ENCODE data around the gene CABLES2. TPM values are rescaled to one million over a fixed set of nuclear protein-coding genes. Genes with fewer than 3 reads are reported as not detected.
A peak's percentile ranks its signal among the peaks of the same experiment; 100 is the strongest.

Gene CABLES2
- polyA plus RNA-seq, 2 donors, result 1.6 to 2.4 TPM

- no peaks in the 10 kb centered on the region for H3K9me3 ChIP-seq (ENCODE audit: control insufficient read depth in 2 of 2, insufficient read depth in 1 of 2, low read depth in 1 of 2, low read length in 1 of 2)
- peaks cover 0 to 5% of the 10 kb centered on the region in 2 donors for H3K36me3 ChIP-seq (ENCODE audit: control insufficient read depth in 2 of 2, insufficient read depth in 2 of 2, low read length in 1 of 2)
- peak overlapping the region; percentile 50 to 83 for H3K4me3 ChIP-seq (ENCODE audit: low read depth in 1 of 2, low read length in 2 of 2)
- H3K27me3 ChIP-seq (ENCODE audit: control insufficient read depth in 1 of 2, insufficient read depth in 2 of 2, low read length in 2 of 2), result no peaks in the 10 kb centered on the region
- 0 to 1% methylated on average over 16 to 42 of the region's 42 CpGs for WGBS, 2 donors
- peak overlapping the region in 1 of 2 donors; percentile 47 for H3K27ac ChIP-seq (ENCODE audit: low read depth in 2 of 2, low read length in 1 of 2)
- peaks cover 10 to 31% of the 10 kb centered on the region in 2 donors for H3K4me1 ChIP-seq (ENCODE audit: control insufficient read depth in 2 of 2, insufficient read depth in 2 of 2, low read length in 1 of 2)
Measured at GRCh38 chr20:62406635-62407176, 379 bp downstream of the CABLES2 start.

GRCh38 chr20:62405981-62406513, 1.0 kb downstream of the CABLES2 start:
- Histone ChIP-seq H3K4me1 (ENCODE audit: control insufficient read depth in 2 of 2, insufficient read depth in 2 of 2, low read length in 1 of 2) (peaks cover 10 to 31% of the 10 kb centered on the region in 2 donors), H3K4me3 (ENCODE audit: low read depth in 1 of 2, low read length in 2 of 2) (peak overlapping the region in 1 of 2 donors; percentile 83), H3K36me3 (ENCODE audit: control insufficient read depth in 2 of 2, insufficient read depth in 2 of 2, low read length in 1 of 2) (peaks cover 0 to 7% of the 10 kb centered on the region in 2 donors), H3K27me3 (ENCODE audit: control insufficient read depth in 1 of 2, insufficient read depth in 2 of 2, low read length in 2 of 2) (no peaks in the 10 kb centered on the region), H3K27ac (ENCODE audit: low read depth in 2 of 2, low read length in 1 of 2) (no peak overlapping the region), H3K9me3 (ENCODE audit: control insufficient read depth in 2 of 2, insufficient read depth in 1 of 2, low read depth in 1 of 2, low read length in 1 of 2) (no peaks in the 10 kb centered on the region)
- WGBS, 2 donors, result 50 to 56% methylated on average over 10 of the region's 10 CpGs

GRCh38 chr20:62405108-62405980, 1.7 kb downstream of the CABLES2 start:
- H3K27me3 ChIP-seq (ENCODE audit: control insufficient read depth in 1 of 2, insufficient read depth in 2 of 2, low read length in 2 of 2), result no peaks in the 10 kb centered on the region
- H3K36me3 ChIP-seq (ENCODE audit: control insufficient read depth in 2 of 2, insufficient read depth in 2 of 2, low read length in 1 of 2), result peaks cover 0 to 7% of the 10 kb centered on the region in 2 donors
- no peak overlapping the region for H3K27ac ChIP-seq (ENCODE audit: low read depth in 2 of 2, low read length in 1 of 2)
- no peaks in the 10 kb centered on the region for H3K9me3 ChIP-seq (ENCODE audit: control insufficient read depth in 2 of 2, insufficient read depth in 1 of 2, low read depth in 1 of 2, low read length in 1 of 2)
- peaks cover 8 to 30% of the 10 kb centered on the region in 2 donors for H3K4me1 ChIP-seq (ENCODE audit: control insufficient read depth in 2 of 2, insufficient read depth in 2 of 2, low read length in 1 of 2)
- 72 to 74% methylated on average over 23 of the region's 23 CpGs for WGBS, 2 donors
- no peak overlapping the region for H3K4me3 ChIP-seq (ENCODE audit: low read depth in 1 of 2, low read length in 2 of 2)

- Histone ChIP-seq H3K4me3 (ENCODE audit: low read depth in 1 of 2, low read length in 2 of 2) (no peak overlapping the region), H3K4me1 (ENCODE audit: control insufficient read depth in 2 of 2, insufficient read depth in 2 of 2, low read length in 1 of 2) (peaks cover 5 to 25% of the 10 kb centered on the region in 2 donors), H3K9me3 (ENCODE audit: control insufficient read depth in 2 of 2, insufficient read depth in 1 of 2, low read depth in 1 of 2, low read length in 1 of 2) (no peaks in the 10 kb centered on the region), H3K27ac (ENCODE audit: low read depth in 2 of 2, low read length in 1 of 2) (no peak overlapping the region), H3K27me3 (ENCODE audit: control insufficient read depth in 1 of 2, insufficient read depth in 2 of 2, low read length in 2 of 2) (no peaks in the 10 kb centered on the region), H3K36me3 (ENCODE audit: control insufficient read depth in 2 of 2, insufficient read depth in 2 of 2, low read length in 1 of 2) (peaks cover 0 to 7% of the 10 kb centered on the region in 2 donors)
- WGBS, 2 donors, result 92 to 95% methylated on average over 11 to 12 of the region's 12 CpGs
Measured at GRCh38 chr20:62404761-62405107, 2.4 kb downstream of the CABLES2 start.

GRCh38 chr20:62404112-62404665, 2.9 kb downstream of the CABLES2 start:
- no peak overlapping the region for H3K4me3 ChIP-seq (ENCODE audit: low read depth in 1 of 2, low read length in 2 of 2)
- H3K9me3 ChIP-seq (ENCODE audit: control insufficient read depth in 2 of 2, insufficient read depth in 1 of 2, low read depth in 1 of 2, low read length in 1 of 2), result no peaks in the 10 kb centered on the region
- no peak overlapping the region for H3K27ac ChIP-seq (ENCODE audit: low read depth in 2 of 2, low read length in 1 of 2)
- peaks cover 5 to 25% of the 10 kb centered on the region in 2 donors for H3K4me1 ChIP-seq (ENCODE audit: control insufficient read depth in 2 of 2, insufficient read depth in 2 of 2, low read length in 1 of 2)
- peaks cover 0 to 7% of the 10 kb centered on the region in 2 donors for H3K36me3 ChIP-seq (ENCODE audit: control insufficient read depth in 2 of 2, insufficient read depth in 2 of 2, low read length in 1 of 2)
- WGBS, 2 donors, result 91% methylated on average over 9 of the region's 9 CpGs
- H3K27me3 ChIP-seq (ENCODE audit: control insufficient read depth in 1 of 2, insufficient read depth in 2 of 2, low read length in 2 of 2), result no peaks in the 10 kb centered on the region

GRCh38 chr20:62403331-62403730, 3.8 kb downstream of the CABLES2 start:
- no peak overlapping the region for H3K27ac ChIP-seq (ENCODE audit: low read depth in 2 of 2, low read length in 1 of 2)
- H3K36me3 ChIP-seq (ENCODE audit: control insufficient read depth in 2 of 2, insufficient read depth in 2 of 2, low read length in 1 of 2), result peaks cover 0 to 7% of the 10 kb centered on the region in 2 donors
- H3K9me3 ChIP-seq (ENCODE audit: control insufficient read depth in 2 of 2, insufficient read depth in 1 of 2, low read depth in 1 of 2, low read length in 1 of 2), result no peaks in the 10 kb centered on the region
- no peaks in the 10 kb centered on the region for H3K27me3 ChIP-seq (ENCODE audit: control insufficient read depth in 1 of 2, insufficient read depth in 2 of 2, low read length in 2 of 2)
- 80 to 82% methylated on average over 13 of the region's 13 CpGs for WGBS, 2 donors
- no peak overlapping the region for H3K4me3 ChIP-seq (ENCODE audit: low read depth in 1 of 2, low read length in 2 of 2)
- peaks cover 5 to 25% of the 10 kb centered on the region in 2 donors for H3K4me1 ChIP-seq (ENCODE audit: control insufficient read depth in 2 of 2, insufficient read depth in 2 of 2, low read length in 1 of 2)

- H3K4me1 ChIP-seq (ENCODE audit: control insufficient read depth in 2 of 2, insufficient read depth in 2 of 2, low read length in 1 of 2), result peaks cover 5 to 19% of the 10 kb centered on the region in 2 donors
- 93 to 94% methylated on average over 23 of the region's 23 CpGs for WGBS, 2 donors
Measured at GRCh38 chr20:62402456-62403150, 4.5 kb downstream of the CABLES2 start.

GRCh38 chr20:62401331-62401779, 5.7 kb downstream of the CABLES2 start:
- Histone ChIP-seq H3K9me3 (ENCODE audit: control insufficient read depth in 2 of 2, insufficient read depth in 1 of 2, low read depth in 1 of 2, low read length in 1 of 2) (no peaks in the 10 kb centered on the region), H3K4me1 (ENCODE audit: control insufficient read depth in 2 of 2, insufficient read depth in 2 of 2, low read length in 1 of 2) (peaks cover 2 to 13% of the 10 kb centered on the region in 2 donors), H3K27ac (ENCODE audit: low read depth in 2 of 2, low read length in 1 of 2) (no peak overlapping the region), H3K27me3 (ENCODE audit: control insufficient read depth in 1 of 2, insufficient read depth in 2 of 2, low read length in 2 of 2) (no peaks in the 10 kb centered on the region), H3K4me3 (ENCODE audit: low read depth in 1 of 2, low read length in 2 of 2) (no peak overlapping the region), H3K36me3 (ENCODE audit: control insufficient read depth in 2 of 2, insufficient read depth in 2 of 2, low read length in 1 of 2) (peaks cover 0 to 7% of the 10 kb centered on the region in 2 donors)
- WGBS, 2 donors, result 82 to 83% methylated on average over 21 of the region's 21 CpGs

More at GRCh38 chr20:62402456-62403150, 4.5 kb downstream of the CABLES2 start:
- H3K27me3 ChIP-seq (ENCODE audit: control insufficient read depth in 1 of 2, insufficient read depth in 2 of 2, low read length in 2 of 2), result no peaks in the 10 kb centered on the region
- no peak overlapping the region for H3K4me3 ChIP-seq (ENCODE audit: low read depth in 1 of 2, low read length in 2 of 2)
- H3K27ac ChIP-seq (ENCODE audit: low read depth in 2 of 2, low read length in 1 of 2), result no peak overlapping the region
- peaks cover 0 to 7% of the 10 kb centered on the region in 2 donors for H3K36me3 ChIP-seq (ENCODE audit: control insufficient read depth in 2 of 2, insufficient read depth in 2 of 2, low read length in 1 of 2)
- no peaks in the 10 kb centered on the region for H3K9me3 ChIP-seq (ENCODE audit: control insufficient read depth in 2 of 2, insufficient read depth in 1 of 2, low read depth in 1 of 2, low read length in 1 of 2)

- H3K36me3 ChIP-seq (ENCODE audit: control insufficient read depth in 2 of 2, insufficient read depth in 2 of 2, low read length in 1 of 2), result peaks cover 0 to 7% of the 10 kb centered on the region in 2 donors
Measured at GRCh38 chr20:62400541-62400940, 6.5 kb downstream of the CABLES2 start.

More at GRCh38 chr20:62400541-62400940, 6.5 kb downstream of the CABLES2 start:
- H3K4me3 ChIP-seq (ENCODE audit: low read depth in 1 of 2, low read length in 2 of 2), result no peak overlapping the region
- H3K27ac ChIP-seq (ENCODE audit: low read depth in 2 of 2, low read length in 1 of 2), result no peak overlapping the region
- H3K4me1 ChIP-seq (ENCODE audit: control insufficient read depth in 2 of 2, insufficient read depth in 2 of 2, low read length in 1 of 2), result peaks cover 0 to 6% of the 10 kb centered on the region in 2 donors
- H3K9me3 ChIP-seq (ENCODE audit: control insufficient read depth in 2 of 2, insufficient read depth in 1 of 2, low read depth in 1 of 2, low read length in 1 of 2), result no peaks in the 10 kb centered on the region
- H3K27me3 ChIP-seq (ENCODE audit: control insufficient read depth in 1 of 2, insufficient read depth in 2 of 2, low read length in 2 of 2), result no peaks in the 10 kb centered on the region
- 88 to 90% methylated on average over 10 of the region's 10 CpGs for WGBS, 2 donors
